PC-9 (cell line): ENCODE measurements around the gene HCN1.
"Not testable (repeated sequence)": the region's sequence is repeated elsewhere in the genome, so short reads cannot be mapped to it uniquely, and the experiment has no call there.

Experiments used
- CTCF ChIP-seq: fragments of 200-600 bp; sonication (generic); conservative IDR thresholded peaks from 2 replicates; pipeline ENCODE4 v1.6.1; 2017; ENCODE audit warnings: mixed run types, antibody characterized with exemption, mild to moderate bottlenecking, moderate library complexity
- EZH2 ChIP-seq: fragments of 200-600 bp; sonication (generic); IDR thresholded peaks from 2 replicates; pipeline ENCODE4 v1.8.0; 2017; ENCODE audit warnings: antibody characterized with exemption, low read depth

GRCh38 chr5:45312627-45313026 lies 383.6 kb downstream of the HCN1 start:
- TF ChIP-seq EZH2, CTCF: not testable (repeated sequence)
